Cardiac septum (tissue), 1 donor: Measurements from ENCODE around the gene PLEKHG7. TPM values are rescaled to one million over a fixed set of nuclear protein-coding genes. Genes with fewer than 3 reads are reported as not detected.
"Not testable (repeated sequence)": the region's sequence is repeated elsewhere in the genome, so short reads cannot be mapped to it uniquely, and the experiment has no call there.

Experiments
- DNase-seq: peaks from one replicate; pipeline ENCODE4 v3.0.0-alpha.2; 2020; ENCODE audit warnings: low spot score
- intact Hi-C: fragments of 100-400 bp; cut with DNase I; formaldehyde crosslinking; loops from one replicate; pipeline ENCODE4 v1.14.0; 2022
- long read RNA-seq: library from polyadenylated mRNA; unstranded; transcript quantifications from one replicate; pipeline ENCODE4 v2.0.0, GENCODE V29; 2021
- total RNA-seq: library from RNA; stranded (reverse); fragmentation: NEBNext Ultra II Directional; extraction: Animal tissue kit (Norgen Biotek cat#: 25700); gene quantifications from one replicate; pipeline ENCODE4 v1.2.1, GENCODE V29; 2021
- donor health status: DM: no; HTN: no; CAD: no.

PLEKHG7 gene, protein sequence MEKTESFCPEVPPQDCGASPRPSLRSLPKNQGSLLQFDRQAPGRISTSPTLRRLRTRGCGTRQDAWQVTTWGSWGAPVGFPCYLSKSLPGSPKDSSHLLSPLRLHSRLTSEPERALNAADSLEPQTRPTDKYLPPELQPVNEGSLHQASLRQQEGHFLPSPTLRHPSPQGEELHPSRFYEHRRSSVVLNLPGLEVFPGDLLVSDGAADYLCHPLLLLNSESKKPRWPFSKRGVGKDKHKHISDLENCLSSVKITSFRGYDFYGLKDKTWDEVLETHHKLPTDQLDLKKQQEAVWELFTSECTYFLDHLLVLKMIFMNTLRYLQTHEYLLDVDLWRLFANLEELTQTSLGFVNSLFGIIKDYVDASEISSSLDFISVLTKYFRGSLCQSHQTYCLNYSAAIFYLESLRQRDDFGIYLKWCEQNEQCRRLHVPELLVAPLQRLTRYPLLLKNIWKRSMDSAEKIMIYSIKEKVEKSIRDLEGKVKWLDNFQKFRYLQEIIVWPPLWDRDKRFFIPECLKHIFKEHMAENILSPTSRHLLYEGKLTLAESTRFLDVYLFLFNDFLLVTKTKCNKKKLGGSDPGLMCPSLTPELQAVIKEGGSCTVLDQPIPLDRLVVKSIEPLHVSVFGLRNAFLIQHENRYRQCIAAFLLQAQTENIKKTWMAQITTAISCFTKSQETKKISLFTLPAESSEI
- total RNA-seq: not detected
- long read RNA-seq: 0 reads

DNA sequence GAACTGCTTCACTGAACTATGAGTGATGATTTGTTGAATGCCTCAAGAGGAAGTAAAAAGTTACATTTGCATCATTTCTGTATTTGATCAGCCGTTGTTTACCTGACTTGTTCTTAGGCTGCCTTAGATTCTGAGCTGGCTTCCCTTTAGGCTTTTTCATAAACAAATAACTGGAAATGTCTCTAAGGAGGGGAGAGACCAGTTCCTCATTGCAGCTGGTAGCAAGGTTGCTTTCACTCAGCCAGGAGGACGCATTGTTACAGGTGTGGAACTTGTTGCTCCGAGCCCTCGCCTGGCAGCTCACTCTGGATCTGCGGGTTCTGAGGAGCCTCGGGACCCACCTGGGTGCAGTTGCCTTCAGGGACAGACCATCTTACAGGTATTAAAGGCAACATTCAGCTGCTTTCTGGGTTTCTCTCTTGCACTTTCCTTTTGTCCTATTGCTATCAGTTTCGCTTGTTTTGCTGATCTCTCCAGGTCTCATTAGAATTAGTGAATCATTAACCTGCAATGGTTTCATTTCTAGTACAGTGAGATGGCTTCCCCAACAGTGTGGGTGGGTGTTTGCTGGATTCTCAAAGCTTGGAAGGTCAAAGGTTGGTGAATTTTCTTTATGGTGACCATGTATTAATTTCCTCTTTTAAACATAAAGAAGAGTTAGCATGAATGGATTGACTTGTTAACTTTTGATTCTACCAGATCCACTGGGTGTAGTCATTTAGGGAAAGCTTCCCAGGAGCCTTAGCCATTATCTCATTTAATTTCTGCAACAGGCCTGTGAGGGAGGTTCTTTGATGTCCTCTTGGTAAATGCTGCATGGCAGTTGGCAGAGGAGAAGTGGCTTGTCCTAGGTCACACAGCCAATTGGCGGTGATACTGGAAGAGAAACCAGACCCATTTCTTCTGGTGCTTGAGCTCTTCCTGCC lies at the start of gene PLEKHG7:
Gene PLEKHG7, plus strand, starts transcription at position 236 of the 926 bp plus-strand sequence. CDS start 3,643 bp downstream, outside the sequence.
- no peak for DNase-seq
- intact Hi-C loops: no loop called here

DNA sequence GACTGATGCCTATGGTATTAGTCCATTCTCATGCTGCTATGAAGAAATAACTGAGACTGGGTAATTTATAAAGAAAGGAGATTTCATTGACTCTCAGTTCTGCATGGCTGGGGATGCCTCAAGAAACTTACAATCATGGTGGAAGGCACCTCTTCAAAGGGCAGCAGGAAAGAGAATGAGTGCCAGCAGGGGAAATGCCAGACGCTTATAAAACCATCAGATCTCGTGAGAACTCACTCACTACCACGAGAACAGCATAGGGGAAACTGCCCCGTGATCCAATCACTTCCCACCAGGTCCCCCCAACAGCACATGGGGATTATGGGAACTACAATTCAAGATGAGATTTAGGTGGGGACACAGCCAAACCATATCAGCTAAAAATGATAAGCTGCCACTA lies 48.5 kb upstream of the PLEKHG7 start:
- DNase-seq, intact Hi-C loops: not testable (repeated sequence)

DNA sequence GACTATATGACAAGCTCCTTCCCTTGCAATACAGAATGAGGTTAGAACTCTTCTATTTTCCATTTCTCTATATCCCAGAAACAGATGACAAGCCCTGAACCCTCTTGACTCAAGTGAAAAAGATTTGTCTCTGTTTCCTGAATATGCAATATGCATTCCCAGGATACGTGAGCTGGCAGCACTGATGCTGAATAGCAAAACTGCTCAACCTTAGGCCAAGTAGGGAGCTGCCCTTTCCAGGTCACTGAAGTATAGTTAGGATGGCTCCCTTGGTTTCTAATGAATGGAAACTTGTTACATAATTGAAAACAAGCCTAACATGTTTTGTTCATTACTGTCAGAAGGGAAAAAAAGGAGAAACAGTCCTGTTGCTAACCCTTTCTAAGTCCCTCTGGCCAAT lies 47.9 kb upstream of the PLEKHG7 start:
- DNase-seq: no peak
- intact Hi-C loops: no loop called here

DNA sequence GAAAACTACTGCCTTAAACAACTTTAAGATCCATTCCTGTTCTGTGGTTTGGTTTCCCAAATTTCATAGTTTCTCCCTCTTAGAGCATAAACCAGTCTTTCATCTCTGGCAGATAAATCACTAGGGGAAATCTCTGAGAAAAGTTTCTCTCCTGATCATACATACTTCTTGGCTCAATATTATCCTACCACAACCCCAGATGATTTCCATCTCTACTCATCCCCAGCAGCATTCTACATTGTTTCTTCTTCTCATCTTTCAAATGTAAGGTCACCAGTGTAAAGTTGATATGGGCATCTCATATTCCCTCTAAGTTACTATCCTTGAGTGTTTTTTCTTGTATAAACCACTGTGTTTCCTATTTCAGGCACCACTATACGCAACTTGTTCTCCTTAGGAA lies 45.9 kb upstream of the PLEKHG7 start:
- no peak for DNase-seq
- intact Hi-C loops: no loop called here

DNA sequence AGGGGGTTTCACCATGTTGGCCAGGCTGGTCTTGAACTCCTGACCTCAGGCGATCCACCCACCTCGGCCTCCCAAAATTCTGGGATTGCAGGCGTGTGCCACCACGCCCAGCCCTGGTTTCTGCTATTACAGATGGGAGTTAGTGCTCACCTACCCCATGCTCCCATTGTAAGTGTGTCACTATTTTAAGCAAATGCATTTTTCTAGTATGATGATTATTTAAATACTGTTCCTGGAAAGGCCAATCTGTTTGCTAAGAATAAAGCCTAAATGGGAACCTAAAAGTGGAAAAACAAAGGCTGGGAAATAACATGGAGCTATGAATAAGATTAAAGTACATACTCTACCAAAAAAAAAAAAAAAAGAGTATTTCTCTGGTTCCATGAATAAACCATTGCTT lies 45.0 kb upstream of the PLEKHG7 start:
- intact Hi-C loops: no loop called here
- no peak for DNase-seq

DNA sequence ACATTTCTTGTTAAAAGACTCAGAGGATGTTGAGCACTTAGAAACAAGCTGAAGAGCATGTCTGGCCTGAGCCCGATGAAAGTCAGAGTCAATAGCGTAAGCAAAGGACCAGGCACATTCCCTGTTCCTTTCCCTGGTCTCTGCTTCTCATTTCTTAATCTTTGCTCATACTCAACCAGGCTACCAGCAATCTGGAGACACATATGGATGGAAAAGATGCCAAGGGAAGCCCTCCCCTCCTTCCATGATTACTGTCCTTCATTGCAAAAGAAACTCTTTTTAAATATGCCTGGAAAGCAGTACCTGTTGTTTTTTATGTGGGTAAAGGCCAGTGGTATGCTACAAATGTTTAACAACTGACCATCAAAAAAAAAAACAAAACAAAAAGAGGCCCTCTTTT lies 44.2 kb upstream of the PLEKHG7 start:
- no peak for DNase-seq
- intact Hi-C loops: no loop called here

DNA sequence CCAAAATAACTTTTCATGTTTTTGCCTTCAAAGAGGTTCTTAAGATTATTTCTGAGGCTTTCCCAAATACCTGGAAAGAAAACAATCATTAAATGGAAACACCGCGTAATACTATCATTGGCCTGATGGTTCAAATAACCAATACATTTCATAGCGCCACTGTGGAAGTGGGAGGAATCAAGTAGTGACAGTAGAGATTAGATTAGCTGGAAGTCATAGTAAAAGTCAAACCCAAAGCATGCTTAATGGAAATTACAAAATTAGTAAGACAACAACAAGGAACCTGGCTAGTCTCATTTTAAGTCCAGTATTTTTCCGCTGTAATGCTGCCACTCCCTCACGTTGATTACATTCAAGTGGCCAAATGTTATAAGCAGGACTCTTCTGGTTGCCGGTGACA lies 41.5 kb upstream of the PLEKHG7 start:
- DNase-seq: no peak
- intact Hi-C loops: no loop called here

DNA sequence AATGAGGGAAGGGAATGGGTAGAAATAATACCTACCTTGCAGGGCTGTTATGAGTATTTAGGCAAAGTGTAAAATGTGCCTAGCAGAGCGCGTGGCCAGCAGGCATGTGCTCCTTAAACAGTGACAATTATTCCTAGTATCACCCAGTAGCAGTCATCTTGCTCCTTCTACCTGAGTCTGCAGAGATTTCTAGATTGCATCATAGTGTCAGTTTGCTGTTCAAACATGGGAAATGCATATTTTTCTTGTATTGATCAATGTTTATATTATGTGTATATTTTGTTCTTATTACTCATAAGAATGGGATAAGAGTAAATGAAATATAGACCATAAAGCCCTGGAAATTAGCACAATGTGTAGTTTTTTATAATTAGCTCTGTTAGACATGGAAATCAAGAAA lies 37.3 kb upstream of the PLEKHG7 start:
- intact Hi-C loops: no loop called here
- DNase-seq: no peak

DNA sequence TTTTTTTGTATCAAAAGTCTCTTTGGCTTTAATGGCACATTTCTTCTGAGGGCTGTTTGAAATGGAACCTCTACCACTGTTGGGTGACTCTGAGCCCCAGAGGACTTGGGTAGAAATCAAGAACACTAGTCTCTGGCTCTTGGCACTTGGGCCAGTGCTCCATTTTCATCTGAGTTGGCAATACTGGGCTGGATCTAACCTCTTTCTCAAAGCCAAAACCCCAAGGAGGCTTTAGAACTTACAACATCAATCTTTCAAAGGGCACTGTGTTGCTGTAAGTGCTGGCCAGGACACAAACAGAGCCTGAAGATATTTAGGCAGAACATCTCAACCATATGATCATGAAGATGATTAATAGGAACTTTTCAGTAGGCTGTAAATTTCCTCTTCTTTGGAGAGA lies 34.0 kb upstream of the PLEKHG7 start:
- no peak for DNase-seq
- intact Hi-C loops: no loop called here

DNA sequence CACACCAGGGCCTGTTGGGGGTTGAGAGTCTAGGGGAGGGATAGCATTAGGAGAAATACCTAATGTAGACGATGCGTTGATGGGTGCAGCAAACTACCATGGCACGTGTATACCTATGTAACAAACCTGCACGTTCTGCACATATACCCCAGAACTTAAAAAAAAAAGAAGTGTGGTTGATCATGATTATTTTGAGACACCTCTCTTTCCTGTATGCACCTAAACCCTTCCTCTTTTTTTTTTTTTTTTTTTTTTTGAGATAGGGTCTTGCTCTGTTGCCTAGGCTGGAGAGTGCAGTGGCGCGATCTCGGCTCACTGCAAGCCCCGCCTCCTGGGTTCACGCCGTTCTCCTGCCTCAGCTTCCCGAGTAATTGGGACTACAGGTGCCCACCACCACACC lies 31.3 kb upstream of the PLEKHG7 start:
- intact Hi-C loops, DNase-seq: not testable (repeated sequence)

DNA sequence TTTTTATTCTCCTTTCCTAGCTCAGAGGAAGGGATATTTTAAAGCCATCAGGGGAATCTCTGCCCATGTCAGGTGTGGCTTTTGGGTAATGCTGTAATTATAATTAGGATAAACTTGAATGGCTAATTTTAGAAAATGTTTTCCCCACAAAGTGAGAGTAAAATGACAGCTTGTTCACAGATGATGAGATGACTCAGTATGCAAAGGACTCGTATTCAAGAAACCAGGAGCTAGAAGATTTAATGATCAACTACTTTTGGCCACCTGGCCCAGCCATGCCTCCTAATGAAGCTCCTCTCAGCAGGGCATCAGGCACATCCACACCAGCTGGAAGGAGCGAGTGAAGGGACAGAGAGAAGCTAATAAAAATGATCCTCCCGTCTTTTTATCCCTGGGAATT lies 29.0 kb upstream of the PLEKHG7 start:
- no peak for DNase-seq
- intact Hi-C loops: no loop called here

DNA sequence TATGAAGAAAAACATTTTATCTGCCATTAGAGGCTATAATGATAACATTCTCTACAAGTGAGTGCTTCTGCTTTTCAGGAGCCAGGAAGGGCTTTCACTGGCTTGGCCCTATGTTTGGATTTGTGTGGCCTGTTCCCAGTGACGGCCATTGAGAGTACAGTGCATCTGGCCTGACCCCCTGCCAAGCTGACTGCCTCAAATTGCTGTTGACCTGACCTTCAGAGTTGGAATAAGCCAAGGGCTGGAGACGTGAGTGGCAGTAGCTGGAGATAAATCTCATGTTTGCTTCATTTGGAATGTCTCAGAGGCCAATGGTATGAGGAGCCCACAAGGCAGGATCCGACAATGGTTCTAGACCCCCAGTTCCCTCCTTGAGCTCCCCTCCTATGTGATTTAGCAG lies 28.3 kb upstream of the PLEKHG7 start:
- DNase-seq: no peak
- intact Hi-C loops: no loop called here

DNA sequence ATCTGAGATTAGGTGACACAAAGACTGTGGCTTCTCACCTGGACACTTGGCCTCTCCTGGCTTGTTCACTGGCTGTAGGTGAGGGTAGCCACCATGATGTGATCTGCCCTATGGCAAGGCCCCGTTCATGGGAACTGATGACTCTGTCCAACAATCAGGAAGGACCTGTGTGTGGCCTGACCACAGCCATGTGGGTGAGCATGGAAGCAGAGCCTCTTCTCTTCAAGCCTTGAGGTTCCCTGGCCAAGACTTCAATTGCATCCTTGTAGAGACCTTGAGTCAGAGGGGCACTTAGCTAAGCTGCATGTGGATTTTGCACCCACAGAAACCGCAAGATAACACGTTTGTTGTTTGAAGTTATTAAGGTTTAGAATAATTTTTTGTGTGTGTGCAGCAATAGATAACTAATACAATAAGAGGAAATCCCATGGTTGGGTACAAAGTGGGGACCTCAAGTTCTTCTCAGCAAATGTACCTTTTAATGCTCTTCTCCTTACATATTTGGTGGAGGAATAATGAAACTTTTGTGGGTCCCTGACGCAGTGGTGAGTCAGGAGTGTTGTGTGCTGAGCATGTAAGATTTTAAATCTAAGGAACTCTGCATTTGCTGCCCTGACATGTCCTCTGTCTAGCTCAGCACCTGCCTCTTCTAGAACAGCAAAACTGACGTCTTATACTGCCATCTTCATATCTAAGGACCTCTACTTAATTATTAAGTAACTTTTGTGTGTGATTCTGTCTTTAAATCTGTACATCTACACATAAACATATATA lies 27.5 kb upstream of the PLEKHG7 start:
- no peak for DNase-seq
- intact Hi-C loops: no loop called here

DNA sequence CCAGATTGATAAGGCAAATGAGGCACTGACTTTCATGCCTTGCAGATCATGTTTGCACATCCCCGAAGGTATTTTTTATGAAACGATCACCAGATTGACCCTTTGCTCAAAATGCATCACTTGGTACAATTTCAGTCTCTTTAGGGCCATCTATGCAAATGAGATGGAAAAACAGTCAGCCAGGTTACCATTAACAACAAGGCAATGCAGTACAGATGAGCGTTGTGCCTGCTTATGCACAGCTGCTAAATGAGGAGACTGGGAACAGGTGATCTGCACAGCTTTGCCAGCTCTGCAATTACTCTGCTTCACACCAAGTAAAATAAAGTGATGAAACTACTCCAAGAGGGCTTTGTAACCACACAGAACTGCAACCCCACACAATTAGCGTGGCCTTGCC lies 26.1 kb upstream of the PLEKHG7 start:
- intact Hi-C loops: no loop called here
- DNase-seq: no peak

DNA sequence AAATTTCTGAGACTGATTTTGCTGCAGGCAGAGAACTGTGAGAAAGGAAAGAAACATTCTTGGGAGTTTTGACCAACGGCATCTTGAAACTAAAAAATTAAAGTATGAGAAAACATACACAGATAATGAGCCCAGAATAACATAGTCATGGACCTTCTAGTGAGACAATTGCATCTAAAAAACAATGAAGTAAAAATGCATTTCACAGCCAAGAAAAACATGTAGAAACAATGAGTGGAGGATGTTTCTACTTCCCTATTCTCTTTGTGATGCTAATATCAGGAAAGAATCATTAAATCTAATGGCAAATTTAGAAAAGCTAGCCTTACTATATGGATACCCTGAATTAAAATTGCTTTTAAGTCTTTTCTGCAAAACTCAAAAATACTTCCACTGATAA lies 12.2 kb upstream of the PLEKHG7 start:
- intact Hi-C loops: no loop called here

DNA sequence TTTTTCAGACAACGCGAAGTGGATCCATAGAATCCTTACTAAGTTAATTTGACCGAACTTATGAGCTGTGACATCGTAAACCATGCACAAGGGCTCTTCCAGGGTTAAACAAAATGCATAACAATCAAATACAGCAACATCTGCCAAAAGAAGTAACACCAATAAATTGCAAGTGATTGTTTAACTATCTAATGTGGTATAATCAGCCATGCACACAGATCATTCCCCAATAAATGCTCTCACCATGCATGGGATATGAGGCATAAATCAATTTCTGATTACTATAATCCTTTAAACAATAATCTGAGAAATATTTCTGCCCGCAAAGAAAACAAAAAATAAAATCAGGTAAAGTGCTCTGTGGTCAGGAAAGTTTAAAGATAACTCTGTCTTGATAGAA lies 7.7 kb upstream of the PLEKHG7 start:
- no peak for DNase-seq
- intact Hi-C loops: no loop called here

More for the DNA sequence above, 12.2 kb upstream of the PLEKHG7 start:
- DNase-seq: no peak

DNA sequence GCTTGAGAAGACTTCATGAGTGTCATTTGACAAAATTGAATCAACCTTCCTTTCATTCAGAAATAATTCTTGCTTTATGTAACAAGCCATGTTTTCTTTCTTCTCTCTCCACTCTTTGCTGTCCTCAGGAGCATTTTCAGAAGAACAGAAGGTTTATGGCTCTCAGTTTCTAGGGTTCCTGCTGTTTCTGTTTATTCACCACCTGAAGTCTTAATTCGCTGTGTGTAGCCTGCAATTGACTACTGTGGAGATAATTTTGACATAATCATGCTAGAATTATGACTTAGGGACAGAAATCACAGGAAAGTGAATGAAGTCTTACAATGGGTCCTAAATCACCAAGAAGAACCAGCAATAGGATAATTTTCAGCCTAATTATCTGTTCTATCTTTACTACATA lies 7.2 kb upstream of the PLEKHG7 start:
- intact Hi-C loops: no loop called here
- DNase-seq: no peak

DNA sequence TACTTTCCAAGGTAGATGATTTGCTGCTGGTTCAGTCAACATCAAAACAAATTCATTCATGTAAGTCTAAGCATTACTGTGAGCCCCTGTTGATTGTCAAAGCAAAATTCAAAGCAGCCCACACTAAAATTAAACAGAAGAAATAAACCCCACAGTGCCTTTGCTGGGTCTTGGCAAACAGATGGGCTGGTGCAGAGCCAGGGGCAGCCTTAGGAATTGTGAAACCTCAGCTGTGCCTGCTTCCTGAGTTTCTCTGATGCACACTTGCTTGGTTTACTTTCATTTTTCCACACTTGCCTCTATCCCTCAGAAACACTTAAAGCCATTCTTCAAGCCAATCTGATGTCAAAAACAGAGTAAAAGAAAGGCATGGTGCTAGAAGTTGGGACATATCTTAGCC lies 6.6 kb upstream of the PLEKHG7 start:
- intact Hi-C loops: no loop called here
- DNase-seq: no peak

DNA sequence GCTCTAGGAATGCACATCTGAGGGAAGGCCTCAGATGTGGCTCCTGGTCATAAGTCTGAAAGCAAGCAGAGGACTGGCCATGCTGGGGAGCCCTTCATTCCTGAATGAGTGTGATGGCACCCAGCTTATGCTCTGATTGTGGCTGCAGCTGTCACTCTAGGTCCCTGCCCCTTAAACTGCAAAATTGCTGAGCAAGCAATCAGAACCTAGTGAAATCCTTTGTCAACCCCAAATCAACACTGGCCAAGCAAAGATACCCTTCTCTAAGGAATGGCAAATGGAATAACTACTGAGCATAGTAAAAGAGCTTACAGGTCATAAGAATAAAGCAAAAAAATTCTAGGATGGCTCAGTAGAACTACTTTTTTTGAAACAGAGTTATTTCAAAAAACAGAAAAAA lies 4.3 kb upstream of the PLEKHG7 start:
- intact Hi-C loops: no loop called here
- no peak for DNase-seq
